HEK293 (cell line): Measurements from ENCODE around the gene MTHFD1.

Source experiments
- FEZF1 ChIP-seq: fragments of 450-650 bp; formaldehyde crosslinking; IDR thresholded peaks from 2 replicates; pipeline ENCODE4 v1.5.1; 2016; ENCODE audit warnings: missing biosample characterization, missing genetic modification characterization
- GLIS1 ChIP-seq: fragments of 450-650 bp; formaldehyde crosslinking; IDR thresholded peaks from 2 replicates; pipeline ENCODE4 v1.5.1; 2016; ENCODE audit warnings: missing biosample characterization, missing genetic modification characterization
- HOXA7 ChIP-seq: sonication (generic); formaldehyde crosslinking; IDR thresholded peaks from 2 replicates; pipeline ENCODE4 v1.8.1; 2022; ENCODE audit warnings: missing genetic modification reagents, borderline replicate concordance
- IKZF3 ChIP-seq: fragments of 450-650 bp; IDR thresholded peaks from 2 replicates; pipeline ENCODE4 v1.5.0; 2018; ENCODE audit warnings: missing biosample characterization, mild to moderate bottlenecking, missing genetic modification characterization, moderate library complexity
- MEIS1 ChIP-seq: sonication (generic); formaldehyde crosslinking; IDR thresholded peaks from 2 replicates; pipeline ENCODE4 v1.8.1; 2022; ENCODE audit warnings: missing genetic modification reagents, mild to moderate bottlenecking, borderline replicate concordance
- SCRT1 ChIP-seq: fragments of 450-650 bp; formaldehyde crosslinking; IDR thresholded peaks from 2 replicates; pipeline ENCODE4 v1.5.1; 2016; ENCODE audit warnings: missing biosample characterization, missing genetic modification characterization, borderline replicate concordance
- YY1 ChIP-seq: fragments of 450-650 bp; formaldehyde crosslinking; IDR thresholded peaks from 2 replicates; pipeline ENCODE4 v1.5.1; 2018; ENCODE audit warnings: missing biosample characterization, missing genetic modification characterization
- ZBTB8A ChIP-seq: fragments of 450-650 bp; formaldehyde crosslinking; IDR thresholded peaks from 2 replicates; pipeline ENCODE4 v1.5.1; 2016; ENCODE audit warnings: missing biosample characterization, missing genetic modification characterization
- ZFP3 ChIP-seq: fragments of 450-650 bp; formaldehyde crosslinking; IDR thresholded peaks from 2 replicates; pipeline ENCODE4 v1.5.1; 2016; ENCODE audit warnings: low read depth, missing biosample characterization, missing genetic modification characterization
- ZFP69B ChIP-seq: fragments of 450-650 bp; formaldehyde crosslinking; IDR thresholded peaks from 2 replicates; pipeline ENCODE4 v1.5.1; 2016; ENCODE audit warnings: missing biosample characterization, missing genetic modification characterization
- ZNF121 ChIP-seq: fragments of 450-650 bp; formaldehyde crosslinking; IDR thresholded peaks from 2 replicates; pipeline ENCODE4 v1.5.1; 2016; ENCODE audit warnings: missing biosample characterization, missing genetic modification characterization
- ZNF266 ChIP-seq: fragments of 450-650 bp; formaldehyde crosslinking; IDR thresholded peaks from 2 replicates; pipeline ENCODE4 v1.5.1; 2016; ENCODE audit warnings: missing biosample characterization, missing genetic modification characterization, low read depth
- ZNF423 ChIP-seq: fragments of 450-650 bp; formaldehyde crosslinking; IDR thresholded peaks from 2 replicates; pipeline ENCODE4 v1.5.1; 2016; ENCODE audit warnings: missing biosample characterization, missing genetic modification characterization
- ZNF549 ChIP-seq: fragments of 450-650 bp; IDR thresholded peaks from 2 replicates; pipeline ENCODE4 v1.5.1; 2018; ENCODE audit warnings: missing biosample characterization, missing genetic modification characterization, mild to moderate bottlenecking, inconsistent platforms, moderate library complexity
- ZNF561 ChIP-seq: fragments of 450-650 bp; IDR thresholded peaks from 2 replicates; pipeline ENCODE4 v1.5.1; 2018; ENCODE audit warnings: missing biosample characterization, missing genetic modification characterization, borderline replicate concordance
- ZNF585B ChIP-seq: fragments of 450-650 bp; formaldehyde crosslinking; IDR thresholded peaks from 2 replicates; pipeline ENCODE4 v1.5.1; 2016; ENCODE audit warnings: missing biosample characterization, missing genetic modification characterization
- ZNF701 ChIP-seq: fragments of 450-650 bp; formaldehyde crosslinking; IDR thresholded peaks from 2 replicates; pipeline ENCODE4 v1.5.1; 2016; ENCODE audit warnings: missing biosample characterization, missing genetic modification characterization
- ZNF768 ChIP-seq: fragments of 450-650 bp; formaldehyde crosslinking; IDR thresholded peaks from 2 replicates; pipeline ENCODE4 v1.5.1; 2018; ENCODE audit warnings: missing biosample characterization, mild to moderate bottlenecking, missing genetic modification characterization
- ZSCAN16 ChIP-seq: fragments of 450-650 bp; formaldehyde crosslinking; IDR thresholded peaks from 2 replicates; pipeline ENCODE4 v1.5.1; 2016; ENCODE audit warnings: missing biosample characterization, missing genetic modification characterization
- TF ChIP-seq, protein P1 (sequence below): fragments of 450-650 bp; formaldehyde crosslinking; IDR thresholded peaks from 2 replicates; pipeline ENCODE4 v1.5.1; 2016; ENCODE audit warnings: missing biosample characterization, missing genetic modification characterization
- TF ChIP-seq, protein P2 (sequence below): fragments of 450-650 bp; formaldehyde crosslinking; conservative IDR thresholded peaks from 2 replicates; pipeline ENCODE4 v1.5.1; 2016; ENCODE audit warnings: low read depth, missing biosample characterization, missing genetic modification characterization
- TF ChIP-seq, protein P3 (sequence below): fragments of 450-650 bp; formaldehyde crosslinking; IDR thresholded peaks from 2 replicates; pipeline ENCODE4 v1.5.1; 2016; ENCODE audit warnings: missing biosample characterization, missing genetic modification characterization
- TF ChIP-seq, protein P4 (sequence below): fragments of 450-650 bp; formaldehyde crosslinking; IDR thresholded peaks from 2 replicates; pipeline ENCODE4 v1.5.1; 2016; ENCODE audit warnings: missing biosample characterization, missing genetic modification characterization

The MTHFD1 gene

DNA sequence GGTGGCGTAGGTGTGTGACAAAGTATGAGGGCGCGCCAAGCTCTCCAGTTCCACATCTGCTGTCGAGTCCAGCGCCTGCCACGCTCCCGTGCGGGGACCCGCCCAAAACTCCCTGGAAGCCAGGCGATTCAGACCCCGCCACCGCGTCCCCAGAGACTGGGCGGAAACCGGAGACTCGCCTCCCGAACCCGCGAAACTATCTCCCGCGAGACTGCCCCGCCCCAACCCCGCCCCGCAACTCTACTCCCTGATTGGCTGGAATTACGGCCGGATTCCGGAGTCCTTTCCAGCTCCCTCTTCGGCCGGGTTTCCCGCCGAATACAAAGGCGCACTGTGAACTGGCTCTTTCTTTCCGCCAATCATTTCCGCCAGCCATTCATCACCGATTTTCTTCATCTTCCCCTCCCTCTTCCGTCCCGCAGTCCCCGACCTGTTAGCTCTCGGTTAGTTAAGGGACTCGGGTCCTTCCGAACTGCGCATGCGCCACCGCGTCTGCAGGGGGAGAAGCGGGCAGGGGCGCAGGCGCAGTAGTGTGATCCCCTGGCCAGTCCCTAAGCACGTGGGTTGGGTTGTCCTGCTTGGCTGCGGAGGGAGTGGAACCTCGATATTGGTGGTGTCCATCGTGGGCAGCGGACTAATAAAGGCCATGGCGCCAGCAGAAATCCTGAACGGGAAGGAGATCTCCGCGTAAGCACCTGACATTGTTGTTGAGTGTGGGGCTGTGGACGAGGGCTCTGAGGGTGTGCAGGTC lies at the start of gene MTHFD1 (continued):
- no peak for TF ChIP-seq YY1 (tag by site-specific recombination)
- TF ChIP-seq ZFP69B (tag by site-specific recombination), result peak; percentile 63; the same call in 1 of the 2 replicates
- TF ChIP-seq SCRT1, result no peak; the same call in 1 of the 2 replicates
- TF ChIP-seq ZNF121 (tag by site-specific recombination), result no peak
- no peak for TF ChIP-seq ZFP3 (tag by site-specific recombination)
- no peak for TF ChIP-seq ZNF768 (tag by site-specific recombination)
- TF ChIP-seq ZNF423 (tag by site-specific recombination), result 0 out of 2 replicates have a peak, but pooled peaks have one; percentile 44
- no peak for TF ChIP-seq ZSCAN16 (tag by site-specific recombination)
- no peak for TF ChIP-seq HOXA7 (CRISPR knock-in tag)
- TF ChIP-seq GLIS1 (tag by site-specific recombination), result 0 out of 2 replicates have a peak, but pooled peaks have one; percentile 20
- peak; percentile 80 for TF ChIP-seq IKZF3 (tag by site-specific recombination)
- TF ChIP-seq MEIS1 (CRISPR knock-in tag), result no peak
- TF ChIP-seq, protein P1, sequence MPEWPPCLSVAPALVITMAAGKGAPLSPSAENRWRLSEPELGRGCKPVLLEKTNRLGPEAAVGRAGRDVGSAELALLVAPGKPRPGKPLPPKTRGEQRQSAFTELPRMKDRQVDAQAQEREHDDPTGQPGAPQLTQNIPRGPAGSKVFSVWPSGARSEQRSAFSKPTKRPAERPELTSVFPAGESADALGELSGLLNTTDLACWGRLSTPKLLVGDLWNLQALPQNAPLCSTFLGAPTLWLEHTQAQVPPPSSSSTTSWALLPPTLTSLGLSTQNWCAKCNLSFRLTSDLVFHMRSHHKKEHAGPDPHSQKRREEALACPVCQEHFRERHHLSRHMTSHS, result no peak
- no peak for TF ChIP-seq ZNF701
- no peak for TF ChIP-seq ZNF266 (tag by site-specific recombination)
- TF ChIP-seq, protein P2, sequence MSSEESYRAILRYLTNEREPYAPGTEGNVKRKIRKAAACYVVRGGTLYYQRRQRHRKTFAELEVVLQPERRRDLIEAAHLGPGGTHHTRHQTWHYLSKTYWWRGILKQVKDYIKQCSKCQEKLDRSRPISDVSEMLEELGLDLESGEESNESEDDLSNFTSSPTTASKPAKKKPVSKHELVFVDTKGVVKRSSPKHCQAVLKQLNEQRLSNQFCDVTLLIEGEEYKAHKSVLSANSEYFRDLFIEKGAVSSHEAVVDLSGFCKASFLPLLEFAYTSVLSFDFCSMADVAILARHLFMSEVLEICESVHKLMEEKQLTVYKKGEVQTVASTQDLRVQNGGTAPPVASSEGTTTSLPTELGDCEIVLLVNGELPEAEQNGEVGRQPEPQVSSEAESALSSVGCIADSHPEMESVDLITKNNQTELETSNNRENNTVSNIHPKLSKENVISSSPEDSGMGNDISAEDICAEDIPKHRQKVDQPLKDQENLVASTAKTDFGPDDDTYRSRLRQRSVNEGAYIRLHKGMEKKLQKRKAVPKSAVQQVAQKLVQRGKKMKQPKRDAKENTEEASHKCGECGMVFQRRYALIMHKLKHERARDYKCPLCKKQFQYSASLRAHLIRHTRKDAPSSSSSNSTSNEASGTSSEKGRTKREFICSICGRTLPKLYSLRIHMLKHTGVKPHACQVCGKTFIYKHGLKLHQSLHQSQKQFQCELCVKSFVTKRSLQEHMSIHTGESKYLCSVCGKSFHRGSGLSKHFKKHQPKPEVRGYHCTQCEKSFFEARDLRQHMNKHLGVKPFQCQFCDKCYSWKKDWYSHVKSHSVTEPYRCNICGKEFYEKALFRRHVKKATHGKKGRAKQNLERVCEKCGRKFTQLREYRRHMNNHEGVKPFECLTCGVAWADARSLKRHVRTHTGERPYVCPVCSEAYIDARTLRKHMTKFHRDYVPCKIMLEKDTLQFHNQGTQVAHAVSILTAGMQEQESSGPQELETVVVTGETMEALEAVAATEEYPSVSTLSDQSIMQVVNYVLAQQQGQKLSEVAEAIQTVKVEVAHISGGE (tag by site-specific recombination), result peak; percentile 69
- no peak for TF ChIP-seq ZNF561 (tag by site-specific recombination)
- no peak for TF ChIP-seq ZNF549 (tag by site-specific recombination)
- no peak for TF ChIP-seq FEZF1
- no peak for TF ChIP-seq ZNF585B (tag by site-specific recombination)
- TF ChIP-seq, protein P3, sequence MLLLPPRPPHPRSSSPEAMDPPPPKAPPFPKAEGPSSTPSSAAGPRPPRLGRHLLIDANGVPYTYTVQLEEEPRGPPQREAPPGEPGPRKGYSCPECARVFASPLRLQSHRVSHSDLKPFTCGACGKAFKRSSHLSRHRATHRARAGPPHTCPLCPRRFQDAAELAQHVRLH (tag by site-specific recombination), result no peak
- TF ChIP-seq, protein P4, sequence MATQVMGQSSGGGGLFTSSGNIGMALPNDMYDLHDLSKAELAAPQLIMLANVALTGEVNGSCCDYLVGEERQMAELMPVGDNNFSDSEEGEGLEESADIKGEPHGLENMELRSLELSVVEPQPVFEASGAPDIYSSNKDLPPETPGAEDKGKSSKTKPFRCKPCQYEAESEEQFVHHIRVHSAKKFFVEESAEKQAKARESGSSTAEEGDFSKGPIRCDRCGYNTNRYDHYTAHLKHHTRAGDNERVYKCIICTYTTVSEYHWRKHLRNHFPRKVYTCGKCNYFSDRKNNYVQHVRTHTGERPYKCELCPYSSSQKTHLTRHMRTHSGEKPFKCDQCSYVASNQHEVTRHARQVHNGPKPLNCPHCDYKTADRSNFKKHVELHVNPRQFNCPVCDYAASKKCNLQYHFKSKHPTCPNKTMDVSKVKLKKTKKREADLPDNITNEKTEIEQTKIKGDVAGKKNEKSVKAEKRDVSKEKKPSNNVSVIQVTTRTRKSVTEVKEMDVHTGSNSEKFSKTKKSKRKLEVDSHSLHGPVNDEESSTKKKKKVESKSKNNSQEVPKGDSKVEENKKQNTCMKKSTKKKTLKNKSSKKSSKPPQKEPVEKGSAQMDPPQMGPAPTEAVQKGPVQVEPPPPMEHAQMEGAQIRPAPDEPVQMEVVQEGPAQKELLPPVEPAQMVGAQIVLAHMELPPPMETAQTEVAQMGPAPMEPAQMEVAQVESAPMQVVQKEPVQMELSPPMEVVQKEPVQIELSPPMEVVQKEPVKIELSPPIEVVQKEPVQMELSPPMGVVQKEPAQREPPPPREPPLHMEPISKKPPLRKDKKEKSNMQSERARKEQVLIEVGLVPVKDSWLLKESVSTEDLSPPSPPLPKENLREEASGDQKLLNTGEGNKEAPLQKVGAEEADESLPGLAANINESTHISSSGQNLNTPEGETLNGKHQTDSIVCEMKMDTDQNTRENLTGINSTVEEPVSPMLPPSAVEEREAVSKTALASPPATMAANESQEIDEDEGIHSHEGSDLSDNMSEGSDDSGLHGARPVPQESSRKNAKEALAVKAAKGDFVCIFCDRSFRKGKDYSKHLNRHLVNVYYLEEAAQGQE, result no peak
- TF ChIP-seq ZBTB8A (tag by site-specific recombination), result peak; percentile 64
